GM19467 (cell line): Measurements from ENCODE around the gene CD58.

ENCODE experiments used
- ATAC-seq: cut with Tn5 transposase; IDR thresholded peaks from one replicate; pipeline ENCODE4 v1.9.1; 2021; ENCODE audit warnings: mild to moderate bottlenecking, moderate library complexity; ENCODE audit not compliant: unreplicated experiment

CD58 gene

GRCh38 chr1:116513956-116514355 lies 56.9 kb downstream of the CD58 start:
- ATAC-seq: no peak

DNA sequence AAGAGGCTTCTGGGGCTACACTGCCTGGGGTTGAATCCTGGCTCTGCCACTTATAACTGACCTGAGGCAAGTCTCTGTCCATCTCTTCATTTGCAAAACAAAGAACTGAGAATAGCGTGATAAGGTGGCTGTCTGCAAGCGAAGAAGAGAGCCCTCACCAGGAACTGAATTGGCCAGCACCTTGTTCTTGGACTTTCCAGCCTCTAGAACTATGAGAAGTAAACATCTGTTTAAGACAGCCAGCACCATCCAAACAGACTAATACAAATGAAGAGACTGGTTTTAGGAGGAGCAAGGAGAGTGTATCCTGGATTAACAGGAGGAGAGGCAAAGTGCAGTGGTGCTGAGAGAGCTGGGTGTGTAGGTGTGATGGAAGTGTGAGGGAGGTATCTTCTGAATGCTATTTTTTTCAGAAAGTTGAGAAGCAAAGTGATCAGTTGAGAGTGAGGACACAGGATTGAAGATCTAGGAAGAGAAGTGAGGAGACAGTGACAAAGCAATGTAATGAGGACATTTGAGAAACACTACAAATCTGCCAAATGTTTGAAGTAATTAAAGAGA lies 59.3 kb downstream of the CD58 start:
- ATAC-seq: no peak

- ATAC-seq: no peak
Observed at GRCh38 chr1:116510361-116510760, 60.5 kb downstream of the CD58 start.

GRCh38 chr1:116508984-116509980 lies 61.5 kb downstream of the CD58 start:
- no peak for ATAC-seq

GRCh38 chr1:116508085-116508983 lies 62.5 kb downstream of the CD58 start:
- no peak for ATAC-seq

- ATAC-seq: no peak
Observed at GRCh38 chr1:116507631-116508030, 63.2 kb downstream of the CD58 start.

GRCh38 chr1:116506132-116507004 lies 64.5 kb downstream of the CD58 start:
- ATAC-seq: no peak

DNA sequence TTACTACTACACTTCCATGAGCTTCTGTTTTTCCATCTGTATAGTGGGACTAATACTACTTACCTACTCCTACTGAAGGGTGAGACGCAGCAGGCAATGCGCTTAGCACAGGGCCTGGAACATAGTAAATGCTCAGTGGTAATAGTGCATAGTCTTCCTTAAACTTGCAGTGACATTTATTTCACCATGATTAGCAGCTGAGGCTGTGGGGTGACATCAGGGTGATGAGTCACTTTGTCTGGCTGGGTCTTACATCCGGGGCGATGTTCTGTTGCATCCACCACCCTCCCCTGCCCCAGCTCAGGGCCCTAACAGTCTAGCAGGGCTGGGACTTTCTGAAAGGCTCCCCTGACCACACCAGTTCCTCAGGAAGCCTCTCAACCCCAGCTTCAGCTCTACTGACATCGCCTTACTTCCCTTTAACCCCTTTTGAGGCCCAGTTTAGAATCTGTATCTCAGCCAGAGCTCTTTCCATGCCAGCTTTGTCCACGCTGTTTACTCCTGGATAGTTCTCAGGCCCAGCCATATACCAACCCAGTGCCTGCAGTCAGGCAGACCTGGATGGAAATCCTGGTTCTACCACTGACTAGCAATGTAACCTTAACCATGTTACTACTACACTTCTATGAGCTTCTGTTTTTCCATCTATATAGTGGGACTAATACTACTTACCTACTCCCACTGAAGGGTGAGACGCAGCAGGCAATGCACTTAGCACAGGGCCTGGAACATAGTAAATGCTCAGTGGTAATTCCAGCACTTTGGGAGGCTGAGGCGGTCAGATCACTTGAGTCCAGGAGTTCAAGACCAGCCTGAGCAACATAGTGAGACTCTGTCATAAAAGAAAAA lies 66.3 kb downstream of the CD58 start:
- peak; percentile 88 for ATAC-seq

DNA sequence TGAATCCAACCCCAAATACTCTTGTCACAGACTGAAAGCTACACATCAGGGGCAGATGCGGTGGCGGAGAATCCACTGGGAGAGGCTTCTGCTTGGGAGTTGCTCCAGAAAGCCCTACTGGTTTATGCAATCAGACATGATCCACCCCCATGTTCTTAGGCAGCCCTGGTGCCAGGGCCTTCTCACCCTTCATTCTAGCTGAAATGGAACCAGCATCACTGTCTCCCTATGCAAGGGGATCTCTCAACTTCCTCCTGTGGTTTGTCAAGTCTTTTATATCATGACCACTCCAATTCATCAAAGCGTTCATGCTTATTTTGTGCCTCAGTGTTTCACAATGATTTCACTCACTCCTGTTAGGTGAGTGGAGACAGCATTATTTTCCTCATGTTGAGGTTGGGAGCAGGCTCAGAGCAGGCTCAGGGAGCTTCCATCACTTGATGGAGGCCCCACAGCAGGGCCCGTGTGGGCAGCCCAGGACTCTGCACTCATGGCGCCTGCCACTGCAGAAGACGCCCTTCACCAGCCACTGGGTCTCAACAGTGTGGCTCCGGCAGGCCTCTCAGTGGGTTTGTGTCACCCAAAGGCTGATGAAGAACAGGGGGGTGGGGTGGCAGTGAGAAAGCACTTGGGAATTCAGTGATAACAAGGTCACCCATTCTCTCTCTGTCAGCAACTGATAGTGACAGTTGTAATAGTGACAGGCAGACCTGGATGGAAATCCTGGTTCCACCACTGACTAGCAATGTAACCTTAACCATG lies 67.1 kb downstream of the CD58 start:
- peak; percentile 2 for ATAC-seq

DNA sequence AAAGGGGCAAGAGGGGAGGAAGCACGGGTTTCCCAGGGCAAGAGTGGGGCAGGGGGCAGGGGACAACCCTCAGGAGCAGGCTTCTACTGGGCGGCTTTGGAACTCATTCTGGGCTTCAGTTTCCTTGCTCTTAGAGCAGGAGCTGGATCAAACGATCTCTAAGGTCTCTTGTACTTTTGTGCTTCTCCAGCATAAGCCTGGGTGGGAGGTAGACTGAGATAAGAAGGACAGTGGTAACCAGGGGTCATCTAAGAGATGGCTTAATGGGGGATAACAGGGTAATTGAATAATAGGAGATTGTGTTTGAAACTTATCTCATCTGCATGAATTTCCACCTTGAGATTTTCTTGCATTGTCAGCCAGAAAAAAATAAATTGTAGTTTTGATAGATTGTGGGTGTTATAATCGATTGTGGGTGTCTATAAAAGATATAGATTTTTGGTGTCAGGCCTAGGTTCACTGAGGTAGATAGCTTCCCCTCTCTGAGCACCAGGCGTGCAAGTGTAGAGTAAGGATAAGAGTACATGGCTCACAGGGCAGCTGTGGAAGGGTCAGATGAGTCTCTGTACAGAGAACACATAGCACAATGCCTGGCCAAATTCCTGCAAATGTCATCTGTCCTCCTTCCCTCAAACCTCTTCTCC lies 68.0 kb downstream of the CD58 start:
- no peak for ATAC-seq

- no peak for ATAC-seq
Observed at GRCh38 chr1:116501870-116502244, 69.0 kb downstream of the CD58 start.

- ATAC-seq: no peak
Observed at GRCh38 chr1:116501125-116501869, 69.5 kb downstream of the CD58 start.

DNA sequence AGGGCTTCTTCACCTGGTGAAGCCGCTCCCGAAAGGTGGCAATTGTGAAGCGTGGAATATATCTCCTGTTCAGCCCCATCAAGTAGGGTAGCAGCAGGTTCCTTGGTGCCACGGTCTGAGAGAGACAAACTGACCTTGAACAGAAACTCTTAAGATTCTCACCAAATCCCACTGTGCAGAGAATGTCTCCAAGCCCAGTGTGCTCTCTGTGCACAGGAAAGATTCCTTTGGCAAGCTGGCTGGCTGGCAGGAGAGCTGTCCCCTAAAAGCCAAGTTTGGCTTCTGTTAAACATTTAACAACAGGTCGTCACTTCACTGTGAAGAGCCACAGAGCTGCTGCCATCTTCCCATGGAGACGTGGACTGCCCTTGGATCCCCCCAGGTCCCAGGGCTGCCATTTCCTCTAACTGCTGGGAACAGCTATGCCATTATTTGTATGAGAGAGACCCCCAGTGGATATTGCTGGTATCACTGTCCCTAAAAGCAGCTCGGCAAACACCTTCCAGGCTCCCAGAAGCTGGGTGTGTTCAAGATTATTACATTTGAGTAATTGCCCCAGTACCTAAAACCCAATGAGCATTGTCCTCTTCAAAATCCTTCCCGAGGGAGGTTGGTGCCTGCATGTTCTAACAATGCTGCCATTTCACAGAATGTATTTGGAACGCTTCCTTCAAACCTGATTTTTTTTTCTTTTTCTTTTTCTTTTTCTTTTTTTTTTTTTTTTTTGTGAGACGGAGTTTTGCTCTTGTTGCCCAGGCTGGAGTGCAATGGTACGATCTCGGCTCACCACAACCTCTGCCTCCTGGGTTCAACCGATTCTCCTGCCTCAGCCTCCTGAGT lies 71.8 kb downstream of the CD58 start:
- ATAC-seq: no peak

DNA sequence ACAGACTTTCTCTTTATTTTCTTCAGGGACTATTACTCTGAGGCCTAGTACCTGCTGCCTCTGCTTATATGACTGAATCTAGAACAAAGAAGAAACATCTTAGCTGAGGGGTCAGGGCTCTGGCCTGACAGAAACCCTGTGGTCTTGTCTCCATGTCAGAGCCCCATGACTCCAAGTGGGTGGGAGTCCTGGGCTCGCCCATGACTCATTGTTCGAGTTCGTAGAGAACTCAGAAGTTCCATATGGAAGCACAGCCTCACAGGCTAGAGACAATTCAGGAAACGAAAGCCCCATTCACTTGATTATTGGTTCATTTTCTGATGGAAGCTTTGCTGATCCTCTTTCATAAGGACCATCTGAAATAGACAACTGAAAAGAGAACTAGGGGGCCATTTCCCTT lies 73.2 kb downstream of the CD58 start:
- ATAC-seq: no peak

- no peak for ATAC-seq
Observed at GRCh38 chr1:116496898-116497297, 73.9 kb downstream of the CD58 start.

- no peak for ATAC-seq
Observed at GRCh38 chr1:116496380-116496779, 74.4 kb downstream of the CD58 start.

DNA sequence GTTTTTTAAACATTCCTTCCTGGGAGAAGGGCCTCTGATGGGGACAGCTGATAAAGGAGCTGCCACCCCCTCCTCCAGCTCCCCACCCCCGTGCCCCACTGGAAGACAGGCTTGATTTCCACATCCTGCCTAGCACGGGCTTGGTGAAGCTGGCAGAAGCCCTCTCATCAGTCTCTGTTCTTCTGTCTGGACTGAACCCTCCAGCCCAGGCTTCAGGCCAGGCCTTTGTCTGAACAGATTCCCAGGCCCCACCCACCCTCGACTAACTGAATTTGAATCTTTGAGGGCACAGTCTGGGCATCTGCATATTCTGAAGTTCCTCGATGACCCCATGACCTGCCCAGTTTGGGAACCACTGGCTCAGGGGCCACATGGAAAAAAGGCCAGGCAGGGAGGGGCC lies 75.3 kb downstream of the CD58 start:
- no peak for ATAC-seq
